Stimulated activated naive CD8-positive, alpha-beta T cell treated with anti-CD3 and anti-CD28 coated beads, Interleukin-15, amount 100 ng/mL, for 72 hours (primary cell): ENCODE measurements around the gene C1QTNF4.
A peak's percentile ranks its signal among the peaks of the same experiment; 100 is the strongest.

ENCODE experiments used
- ATAC-seq: fragments of 150-1000 bp; cut with Tn5 transposase; 2 replicates; pipeline ENCODE4 v1.10.0; 2021; ENCODE audit warnings: mild to moderate bottlenecking, moderate library complexity
- DNase-seq, 2 donors: peaks; one replicate each; pipeline ENCODE4 v3.0.0; 2021 to 2022
- H3K27ac Mint-ChIP-seq, 2 donors: one replicate each; pipeline ENCODE4 v1.8.0; 2022; ENCODE audit warnings: mild to moderate bottlenecking in 2 of 2, mixed read lengths in 2 of 2, moderate library complexity in 2 of 2
- H3K27me3 Mint-ChIP-seq: one replicate; pipeline ENCODE4 v1.8.0; 2022; ENCODE audit warnings: mixed read lengths
- H3K4me1 Mint-ChIP-seq: one replicate; pipeline ENCODE4 v1.8.0; 2022; ENCODE audit warnings: mild to moderate bottlenecking, mixed read lengths
- H3K4me3 Mint-ChIP-seq, 2 donors: one replicate each; pipeline ENCODE4 v1.8.0; 2022; ENCODE audit warnings: mild to moderate bottlenecking in 2 of 2, mixed read lengths in 2 of 2, moderate library complexity in 1 of 2
- H3K9me3 Mint-ChIP-seq, 2 donors: one replicate each; pipeline ENCODE4 v1.8.0; 2022; ENCODE audit warnings: mixed read lengths in 2 of 2

Gene C1QTNF4

DNA sequence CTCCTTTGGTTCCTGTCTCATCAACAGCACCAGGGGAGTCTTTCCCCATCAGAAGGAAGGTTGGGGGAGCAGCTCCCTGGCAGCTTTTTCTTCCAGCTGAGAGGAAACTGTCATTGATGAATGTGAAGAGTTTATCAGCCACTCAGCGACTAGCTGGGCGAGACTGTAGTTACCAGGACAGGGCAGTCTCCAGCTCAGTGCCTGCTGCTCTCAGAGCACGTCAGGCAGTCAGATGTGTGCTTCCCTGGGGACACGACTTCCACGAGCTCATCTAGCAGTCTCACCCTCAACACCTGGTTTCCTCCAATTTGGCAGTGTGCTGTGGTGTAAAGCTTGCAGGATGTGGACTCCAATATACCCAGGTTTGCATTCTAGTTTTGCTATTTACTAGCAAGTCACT lies 12.5 kb upstream of the C1QTNF4 start:
- H3K9me3 Mint-ChIP-seq, result no peaks in the 10 kb centered on the region
- H3K27ac Mint-ChIP-seq, result peak overlapping the region in 1 of 2 donors; percentile 1
- no peaks in the 10 kb centered on the region for H3K4me1 Mint-ChIP-seq
- DNase-seq (no peak), ATAC-seq (no peak)
- no peaks in the 10 kb centered on the region for H3K27me3 Mint-ChIP-seq
- no peak overlapping the region for H3K4me3 Mint-ChIP-seq

DNA sequence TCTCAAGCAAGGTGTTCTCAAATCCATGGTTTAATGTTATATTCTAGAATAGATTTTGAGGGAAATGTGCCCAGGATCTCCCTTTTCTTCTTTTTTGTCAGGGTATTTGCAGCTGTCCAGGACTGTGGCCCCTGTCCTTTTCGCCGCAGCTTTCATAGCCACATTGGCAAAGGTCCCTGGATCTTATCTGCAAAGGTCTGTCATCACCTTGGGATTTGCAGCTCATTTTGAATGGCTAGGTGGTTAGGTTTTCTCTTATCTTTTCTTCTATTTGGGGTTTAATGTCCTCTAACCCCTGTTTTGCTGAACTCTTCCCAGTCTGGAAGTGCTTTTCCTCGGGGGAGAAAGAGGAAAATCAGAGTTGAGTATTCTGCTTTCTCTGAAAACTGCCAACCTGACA lies 11.7 kb upstream of the C1QTNF4 start:
- no peak for DNase-seq
- no peak for ATAC-seq
- Mint-ChIP-seq H3K4me3 (no peak overlapping the region), H3K9me3 (no peaks in the 10 kb centered on the region), H3K4me1 (no peaks in the 10 kb centered on the region), H3K27me3 (no peaks in the 10 kb centered on the region), H3K27ac (no peak overlapping the region)

DNA sequence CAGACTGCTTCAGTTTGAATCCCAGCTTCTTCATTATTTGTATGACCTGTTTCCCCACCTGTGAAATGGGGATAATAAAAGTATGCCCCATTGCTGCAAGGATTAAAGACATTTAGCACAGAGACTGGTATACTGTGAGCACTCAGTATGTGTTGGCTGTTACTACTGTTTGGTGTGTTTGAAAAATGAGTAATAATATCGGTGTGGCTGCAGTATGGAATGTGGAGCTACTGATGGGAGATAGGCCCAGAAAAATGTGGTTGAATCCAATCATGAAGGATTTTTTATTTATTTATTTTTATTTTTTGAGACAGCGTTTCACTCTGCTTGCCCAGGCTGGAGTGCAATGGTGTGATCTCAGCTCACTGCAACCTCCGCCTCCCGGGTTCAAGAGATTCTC lies 9.1 kb upstream of the C1QTNF4 start:
- H3K27me3 Mint-ChIP-seq, result no peaks in the 10 kb centered on the region
- DNase-seq, result no peak

DNA sequence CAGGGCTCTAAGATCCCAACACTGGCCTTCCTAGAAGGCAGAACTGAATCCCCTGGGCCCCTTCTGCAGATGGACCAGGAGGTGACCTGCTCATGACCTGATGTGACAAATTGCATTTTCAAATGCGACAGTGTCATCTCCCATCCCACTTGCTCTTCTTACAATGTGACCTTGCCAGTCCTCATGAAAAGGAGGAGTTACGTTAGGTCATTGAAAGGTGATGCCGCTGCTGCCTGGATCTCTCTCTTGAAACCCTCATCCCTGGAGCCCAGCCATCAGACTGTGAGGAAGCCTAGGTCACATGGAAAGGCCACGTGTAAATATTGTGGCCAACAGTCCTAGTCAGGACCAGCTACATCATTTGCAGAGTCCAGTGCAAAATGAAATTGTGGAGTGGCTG lies 5.7 kb upstream of the C1QTNF4 start:
- Mint-ChIP-seq H3K27ac (no peak overlapping the region), H3K4me3 (no peak overlapping the region), H3K27me3 (peaks cover 10% of the 10 kb centered on the region), H3K9me3 (no peaks in the 10 kb centered on the region), H3K4me1 (no peaks in the 10 kb centered on the region)
- no peak for ATAC-seq
- no peak for DNase-seq

More for the DNA sequence above, 9.1 kb upstream of the C1QTNF4 start:
- Mint-ChIP-seq H3K4me3 (no peak overlapping the region), H3K9me3 (no peaks in the 10 kb centered on the region), H3K4me1 (no peaks in the 10 kb centered on the region), H3K27ac (no peak overlapping the region)
- ATAC-seq, result no peak

DNA sequence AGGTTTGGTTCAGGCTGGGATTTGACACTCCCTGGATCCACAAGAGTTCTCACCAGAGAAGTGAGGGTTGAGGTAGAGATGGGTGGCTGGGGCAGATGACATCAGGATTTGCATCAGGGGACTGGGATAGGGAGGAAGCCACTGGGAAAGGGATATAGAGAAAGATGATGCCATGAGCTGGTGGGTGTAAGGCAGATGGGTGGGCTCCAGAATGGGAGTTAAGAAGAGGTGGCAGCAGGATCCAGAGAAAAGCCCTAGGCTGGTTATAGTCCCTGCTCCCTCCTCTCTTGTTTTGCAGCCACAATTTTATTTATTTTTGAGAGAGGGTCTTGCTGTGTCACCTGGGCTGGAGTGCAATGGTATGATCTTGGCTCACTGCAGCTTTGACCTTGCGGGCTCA lies 1.8 kb upstream of the C1QTNF4 start:
- Mint-ChIP-seq H3K4me3 (no peak overlapping the region), H3K4me1 (peaks cover 21% of the 10 kb centered on the region), H3K9me3 (no peaks in the 10 kb centered on the region), H3K27me3 (peaks cover 43% of the 10 kb centered on the region), H3K27ac (no peak overlapping the region)
- ATAC-seq, result no peak
- DNase-seq, result no peak

DNA sequence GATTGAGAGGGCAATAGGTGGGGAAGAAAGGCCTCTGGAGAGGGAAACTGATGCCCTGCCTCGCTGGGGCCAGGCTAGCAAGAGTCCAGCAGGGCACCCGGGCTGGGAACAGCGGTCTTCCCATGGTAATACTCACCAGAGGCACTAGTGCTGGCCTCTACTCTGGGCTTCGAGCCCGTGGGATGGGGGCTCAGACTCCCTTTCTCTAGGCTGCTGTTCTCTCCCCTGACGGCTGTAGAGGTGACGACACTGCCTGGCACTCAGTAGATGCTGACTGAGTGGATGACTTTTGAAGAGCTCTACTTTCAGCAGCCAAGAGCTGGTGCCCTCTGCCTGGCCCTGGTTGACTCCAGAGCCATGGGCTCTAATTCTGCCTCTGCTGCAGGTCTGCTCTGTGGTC lies 818 bp upstream of the C1QTNF4 start:
- no peak for DNase-seq
- no peak overlapping the region for H3K4me3 Mint-ChIP-seq
- peaks cover 21% of the 10 kb centered on the region for H3K4me1 Mint-ChIP-seq
- H3K27ac Mint-ChIP-seq, result no peak overlapping the region
- H3K9me3 Mint-ChIP-seq, result no peaks in the 10 kb centered on the region
- ATAC-seq, result peak; percentile 41
- H3K27me3 Mint-ChIP-seq, result peaks cover 43% of the 10 kb centered on the region

DNA sequence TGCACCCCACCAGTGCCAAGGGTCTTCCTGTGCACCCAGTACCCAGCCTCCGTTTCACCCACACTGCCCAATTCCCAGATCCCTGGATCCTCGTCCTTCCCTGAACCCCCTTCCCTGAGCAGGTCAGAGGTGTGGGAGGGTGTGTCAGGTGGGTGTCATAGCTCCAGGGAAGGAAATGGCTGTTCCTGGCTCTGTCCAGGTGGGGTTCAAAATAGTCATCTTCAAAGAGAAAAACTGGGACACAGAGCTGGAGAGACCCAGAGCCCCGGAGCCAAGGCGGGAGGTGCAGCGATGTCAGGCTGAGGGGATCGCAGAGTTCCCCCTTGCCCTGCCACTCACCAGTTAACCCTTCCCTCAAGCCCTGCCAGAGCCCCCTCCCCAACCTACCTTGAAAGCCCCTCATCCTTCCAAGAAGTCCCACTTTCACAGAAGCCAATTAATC lies 698 bp downstream of the C1QTNF4 start:
- Mint-ChIP-seq H3K4me3 (no peak overlapping the region), H3K9me3 (no peaks in the 10 kb centered on the region), H3K27me3 (peaks cover 43% of the 10 kb centered on the region), H3K4me1 (peaks cover 21% of the 10 kb centered on the region), H3K27ac (no peak overlapping the region)
- DNase-seq (no peak), ATAC-seq (no peak)

DNA sequence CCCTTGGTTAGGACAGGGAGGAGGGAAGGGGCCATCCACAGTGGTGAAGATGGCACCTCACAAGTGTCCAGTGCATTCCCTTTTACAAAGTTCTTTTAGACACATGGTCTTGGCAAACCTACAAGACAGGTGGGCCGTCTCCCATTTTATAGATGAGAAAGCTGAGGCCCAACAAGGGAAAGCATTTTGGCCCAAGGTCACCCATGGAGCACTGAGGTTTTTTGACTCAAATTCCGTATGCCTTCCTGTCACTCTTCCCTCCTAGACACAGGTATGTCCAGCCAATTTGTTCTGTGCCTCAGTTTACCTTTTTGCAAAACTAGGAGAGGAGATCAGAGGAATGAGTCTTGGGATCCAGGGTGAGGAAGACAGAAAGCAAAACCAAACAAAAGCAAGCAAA lies 1.2 kb downstream of the C1QTNF4 start:
- DNase-seq (no peak), ATAC-seq (no peak)
- no peak overlapping the region for H3K27ac Mint-ChIP-seq
- peaks cover 21% of the 10 kb centered on the region for H3K4me1 Mint-ChIP-seq
- peaks cover 43% of the 10 kb centered on the region for H3K27me3 Mint-ChIP-seq
- H3K9me3 Mint-ChIP-seq, result no peaks in the 10 kb centered on the region
- H3K4me3 Mint-ChIP-seq, result no peak overlapping the region

DNA sequence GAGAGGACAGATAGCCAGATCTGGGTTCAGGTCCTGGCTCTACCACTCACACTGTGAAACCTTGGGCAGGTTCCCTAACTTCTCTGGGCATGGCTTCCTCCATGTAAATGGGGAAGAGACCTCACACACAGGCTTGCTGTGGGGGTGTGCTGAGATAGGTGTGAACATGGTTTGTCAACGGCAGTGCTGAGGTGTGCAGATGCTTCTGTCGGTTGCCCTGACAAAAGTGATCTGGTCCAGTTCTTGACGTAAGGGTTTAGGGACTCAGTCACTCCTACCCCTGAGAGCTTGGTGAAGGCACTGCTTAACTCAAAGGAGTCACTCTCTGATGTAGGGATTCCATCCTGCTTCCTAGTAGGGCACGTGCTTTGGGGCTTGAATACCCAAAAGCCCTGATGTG lies 2.0 kb downstream of the C1QTNF4 start:
- peaks cover 21% of the 10 kb centered on the region for H3K4me1 Mint-ChIP-seq
- no peak for DNase-seq
- H3K4me3 Mint-ChIP-seq, result no peak overlapping the region
- H3K9me3 Mint-ChIP-seq, result no peaks in the 10 kb centered on the region
- H3K27me3 Mint-ChIP-seq, result peaks cover 43% of the 10 kb centered on the region
- ATAC-seq, result peak; percentile 11
- no peak overlapping the region for H3K27ac Mint-ChIP-seq

DNA sequence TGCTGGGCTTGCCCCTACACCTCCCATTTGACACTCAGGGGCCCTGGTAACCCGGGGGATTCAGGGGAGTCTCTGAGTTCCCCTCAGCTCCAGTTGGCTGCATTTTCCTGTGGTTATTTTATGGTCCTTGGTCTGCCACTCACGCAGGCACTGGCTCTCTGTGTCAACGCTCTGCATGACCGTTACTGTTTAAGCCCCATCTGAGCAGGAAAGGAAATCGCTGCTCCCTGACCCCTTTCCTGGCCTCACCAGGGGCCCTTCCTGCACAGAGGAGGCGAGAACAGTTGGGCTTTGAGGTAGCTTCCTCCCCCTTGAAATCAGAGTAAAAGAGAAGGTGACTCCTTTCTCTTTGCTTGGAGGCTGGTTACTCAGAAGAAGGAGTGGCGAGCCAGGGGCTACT lies 2.4 kb downstream of the C1QTNF4 start:
- ATAC-seq (peak; percentile 39), DNase-seq (no peak)
- Mint-ChIP-seq H3K27ac (no peak overlapping the region), H3K9me3 (no peaks in the 10 kb centered on the region), H3K27me3 (peaks cover 43% of the 10 kb centered on the region), H3K4me3 (no peak overlapping the region), H3K4me1 (peaks cover 21% of the 10 kb centered on the region)

DNA sequence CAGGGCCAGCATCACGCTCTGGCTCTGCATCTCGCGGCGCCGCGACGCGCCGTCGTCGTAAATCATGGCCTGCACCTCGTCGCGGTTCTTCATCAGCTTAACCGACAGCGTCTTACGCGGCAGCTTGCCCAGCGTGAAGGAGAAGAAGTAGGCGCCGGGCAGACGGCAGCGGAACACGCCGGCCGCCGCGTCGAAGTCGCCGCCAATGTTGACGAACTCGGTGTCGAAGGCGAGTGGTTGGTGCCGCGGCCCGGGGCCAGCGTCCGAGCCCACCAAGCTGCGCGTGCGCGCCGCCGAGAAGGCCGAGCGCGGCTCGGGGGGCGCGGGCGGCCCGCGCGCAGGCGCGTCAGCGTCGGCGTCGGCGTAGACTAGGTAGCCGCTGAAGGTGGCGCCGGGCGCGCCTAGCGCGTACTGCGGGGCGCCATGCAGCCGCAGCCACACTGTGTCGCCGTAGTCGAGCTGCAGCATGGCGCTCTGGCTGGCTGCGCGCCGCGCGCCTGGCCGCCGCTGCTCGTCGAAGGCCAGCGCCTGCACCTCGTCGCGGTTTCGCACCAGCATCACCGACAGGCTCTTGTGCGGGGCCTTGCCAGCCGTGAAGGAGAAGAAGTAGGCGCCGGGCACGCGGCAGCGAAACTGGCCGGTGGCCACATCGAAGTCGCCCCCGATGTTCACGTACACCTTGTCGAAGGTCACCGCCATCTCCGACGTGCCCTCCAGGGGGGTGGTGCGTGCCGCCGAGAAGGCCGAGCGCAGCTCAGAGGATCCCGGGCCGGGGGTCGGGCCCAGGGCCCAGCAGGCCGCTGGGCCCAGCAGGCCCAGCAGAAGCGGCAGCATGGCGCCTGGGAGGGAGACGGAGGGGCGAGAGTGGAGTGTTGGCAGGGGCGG lies 4.0 kb downstream of the C1QTNF4 start:
- H3K27me3 Mint-ChIP-seq, result peaks cover 36% of the 10 kb centered on the region
- DNase-seq (no peak), ATAC-seq (no peak)
- H3K4me3 Mint-ChIP-seq, result no peak overlapping the region
- no peaks in the 10 kb centered on the region for H3K9me3 Mint-ChIP-seq
- H3K4me1 Mint-ChIP-seq, result peaks cover 21% of the 10 kb centered on the region
- H3K27ac Mint-ChIP-seq, result no peak overlapping the region

DNA sequence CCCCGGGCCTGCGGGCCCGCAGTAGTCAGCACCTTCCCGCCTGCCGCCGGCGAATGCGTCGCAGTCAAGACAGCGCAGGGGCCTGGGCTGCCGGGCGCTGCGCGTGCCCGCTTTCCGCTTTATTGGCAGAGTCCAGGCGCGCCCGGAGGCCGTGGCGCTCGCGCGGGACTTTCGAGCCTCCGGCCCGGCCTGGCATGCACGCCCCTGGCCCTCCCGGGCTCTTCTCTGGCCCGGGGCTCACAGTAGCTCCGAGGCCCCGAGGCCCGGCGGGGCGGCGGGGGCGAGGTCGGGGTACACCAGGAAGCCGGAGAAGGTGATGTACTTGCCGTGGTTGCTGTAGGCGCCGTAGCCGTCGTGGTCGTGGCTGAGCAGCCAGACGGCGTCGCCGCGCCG lies 4.6 kb downstream of the C1QTNF4 start:
- Mint-ChIP-seq H3K27me3 (peaks cover 30% of the 10 kb centered on the region), H3K4me1 (peaks cover 21% of the 10 kb centered on the region), H3K9me3 (no peaks in the 10 kb centered on the region), H3K27ac (no peak overlapping the region), H3K4me3 (no peak overlapping the region)
- DNase-seq, result no peak
- ATAC-seq, result peak; percentile 27

DNA sequence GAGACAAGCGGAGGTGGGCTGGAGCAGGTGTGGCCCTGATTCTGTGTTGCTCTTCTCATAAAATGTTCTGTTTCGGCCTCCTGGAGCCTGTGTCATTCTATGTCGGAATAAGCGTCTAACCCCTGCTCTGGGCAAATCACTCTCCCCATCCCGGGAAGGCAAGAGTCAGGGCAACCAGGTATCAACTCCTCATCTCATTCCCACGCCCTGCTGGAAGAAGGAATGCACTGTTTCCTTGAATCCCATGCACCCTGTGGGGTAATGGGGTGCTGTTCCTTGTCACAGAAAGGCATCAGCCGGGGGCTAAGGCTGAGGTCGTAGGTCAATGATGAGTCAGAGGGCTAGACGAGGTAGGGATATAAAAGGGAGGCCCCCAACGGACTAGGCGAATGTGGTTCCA lies 5.1 kb downstream of the C1QTNF4 start:
- no peaks in the 10 kb centered on the region for H3K9me3 Mint-ChIP-seq
- DNase-seq, result no peak
- peaks cover 25% of the 10 kb centered on the region for H3K27me3 Mint-ChIP-seq
- H3K4me3 Mint-ChIP-seq, result no peak overlapping the region
- ATAC-seq, result no peak
- H3K27ac Mint-ChIP-seq, result no peak overlapping the region
- H3K4me1 Mint-ChIP-seq, result peaks cover 21% of the 10 kb centered on the region

DNA sequence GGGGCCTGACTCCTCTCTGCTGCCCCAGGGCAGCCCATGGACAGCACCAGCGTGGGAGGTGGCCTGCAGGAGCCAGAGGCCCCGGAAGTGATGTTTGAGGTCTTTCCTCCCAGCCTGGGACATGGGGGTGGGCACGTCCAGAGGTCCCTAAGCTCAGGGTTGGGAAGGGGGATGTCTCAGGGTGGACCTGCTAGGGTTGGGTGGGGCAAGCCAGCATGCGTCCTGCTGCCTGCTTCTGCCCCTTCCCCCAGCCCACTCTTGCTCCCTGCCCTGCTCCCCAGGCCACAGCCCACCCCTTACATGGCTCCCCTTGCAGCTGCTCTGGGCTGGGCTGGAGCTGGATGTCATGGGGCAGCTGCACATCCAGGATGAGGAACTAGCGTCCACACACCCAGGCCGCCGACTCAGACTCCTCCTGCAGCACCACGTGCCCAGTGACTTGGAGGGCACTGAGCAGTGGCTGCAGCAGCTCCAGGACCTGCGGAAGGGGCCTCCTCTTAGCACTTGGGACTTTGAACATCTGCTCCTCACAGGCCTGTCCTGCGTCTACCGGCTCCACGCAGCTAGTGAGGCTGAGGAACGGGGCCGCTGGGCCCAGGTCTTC lies 6.4 kb downstream of the C1QTNF4 start:
- DNase-seq (no peak), ATAC-seq (no peak)

DNA sequence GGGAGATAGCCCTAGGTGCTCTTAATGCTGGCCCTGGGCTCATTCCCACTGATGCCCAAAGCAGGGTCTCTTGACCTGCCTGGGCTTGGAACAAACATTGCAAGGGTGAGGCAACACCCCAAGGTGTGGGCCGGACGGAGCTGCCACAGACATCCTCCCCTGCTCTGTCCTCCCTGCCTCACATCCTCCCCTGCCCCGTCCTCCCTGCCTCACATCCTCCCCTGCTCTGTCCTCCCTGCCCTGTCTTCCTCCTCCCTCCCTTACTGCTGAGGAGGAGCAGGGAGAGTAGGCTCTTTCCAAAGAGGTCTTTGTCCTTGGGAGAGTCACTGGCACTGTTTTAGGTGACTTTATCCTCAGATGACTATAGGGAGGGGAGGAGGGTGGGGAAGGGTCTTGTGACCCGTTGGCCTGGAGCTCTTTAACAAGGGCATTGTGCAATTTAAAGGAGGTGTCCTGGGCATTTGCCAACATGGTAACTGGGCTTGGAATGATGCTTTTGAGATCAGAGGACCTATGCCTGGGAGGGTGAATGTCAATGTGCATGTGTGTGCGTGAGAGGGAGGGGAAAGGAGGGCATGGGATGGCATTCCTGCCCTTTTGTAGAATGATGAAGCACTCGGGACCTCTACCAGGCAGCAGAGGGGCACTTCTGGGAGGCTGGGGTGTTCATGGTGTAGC lies 7.0 kb downstream of the C1QTNF4 start:
- peaks cover 6% of the 10 kb centered on the region for H3K27me3 Mint-ChIP-seq
- ATAC-seq, result peak; percentile 19
- peaks cover 8% of the 10 kb centered on the region for H3K4me1 Mint-ChIP-seq
- H3K9me3 Mint-ChIP-seq, result no peaks in the 10 kb centered on the region
- DNase-seq, result no peak
- no peak overlapping the region for H3K4me3 Mint-ChIP-seq
- H3K27ac Mint-ChIP-seq, result peak overlapping the region in 1 of 2 donors; percentile 49

More for the DNA sequence above, 6.4 kb downstream of the C1QTNF4 start:
- H3K4me3 Mint-ChIP-seq, result no peak overlapping the region
- peaks cover 11% of the 10 kb centered on the region for H3K4me1 Mint-ChIP-seq
- no peaks in the 10 kb centered on the region for H3K9me3 Mint-ChIP-seq
- H3K27me3 Mint-ChIP-seq, result peaks cover 12% of the 10 kb centered on the region
- no peak overlapping the region for H3K27ac Mint-ChIP-seq
